Stimulated activated CD4-positive, alpha-beta T cell treated with anti-CD3 and anti-CD28 coated beads, TNF-alpha, amount 100 ng/mL, for 48 hours (primary cell): ENCODE results near the gene GLYATL1.

Experiments
- DNase-seq, 3 donors: peaks; one replicate each; pipeline ENCODE4 v3.0.0-alpha.2; 2020; ENCODE audit warnings: low read depth in 3 of 3

The GLYATL1 gene

GRCh38 chr11:58926695-58927094 is 12.6 kb upstream of the GLYATL1 start:
- no peak for DNase-seq

GRCh38 chr11:58927393-58928106 is 11.7 kb upstream of the GLYATL1 start:
- no peak for DNase-seq

GRCh38 chr11:58928107-58928499 is 11.2 kb upstream of the GLYATL1 start:
- no peak for DNase-seq

GRCh38 chr11:58928691-58929090 is 10.6 kb upstream of the GLYATL1 start:
- DNase-seq, result no peak

- no peak for DNase-seq
These were observed 8.4 kb upstream of the GLYATL1 start for GRCh38 chr11:58930926-58931325.

GRCh38 chr11:58933661-58934060 is 5.6 kb upstream of the GLYATL1 start:
- no peak for DNase-seq

- no peak for DNase-seq
These were observed 4.3 kb upstream of the GLYATL1 start for GRCh38 chr11:58934945-58935513.

GRCh38 chr11:58938398-58938797 is 890 bp upstream of the GLYATL1 start:
- no peak for DNase-seq

- no peak for DNase-seq
These were observed 740 bp downstream of the GLYATL1 start for GRCh38 chr11:58940028-58940427.

GRCh38 chr11:58941838-58942237 is 2.5 kb downstream of the GLYATL1 start:
- no peak for DNase-seq

GRCh38 chr11:58945663-58946062 is 6.4 kb downstream of the GLYATL1 start:
- DNase-seq, result no peak

- DNase-seq, result no peak
These were observed 9.9 kb downstream of the GLYATL1 start for GRCh38 chr11:58949184-58949583.

- DNase-seq, result peak in 1 of 3 donors; percentile 1
These were observed 18.6 kb downstream of the GLYATL1 start for GRCh38 chr11:58957922-58958321.

GRCh38 chr11:58958500-58958899 is 19.2 kb downstream of the GLYATL1 start:
- DNase-seq, result peak in 1 of 3 donors; percentile 32

- no peak for DNase-seq
These were observed 24.3 kb downstream of the GLYATL1 start for GRCh38 chr11:58963551-58964104.

- no peak for DNase-seq
These were observed 26.1 kb downstream of the GLYATL1 start for GRCh38 chr11:58965246-58965985.

- no peak for DNase-seq
These were observed 29.0 kb downstream of the GLYATL1 start for GRCh38 chr11:58968251-58968711.

- no peak for DNase-seq
These were observed 38.2 kb downstream of the GLYATL1 start for GRCh38 chr11:58977470-58977869.

- DNase-seq, result no peak
These were observed 39.9 kb downstream of the GLYATL1 start for GRCh38 chr11:58979222-58979621.

GRCh38 chr11:58980159-58980843 is 41.0 kb downstream of the GLYATL1 start:
- DNase-seq, result no peak

GRCh38 chr11:58992489-58992888 is 53.2 kb downstream of the GLYATL1 start:
- no peak for DNase-seq

GRCh38 chr11:58994171-58994570 is 54.9 kb downstream of the GLYATL1 start:
- no peak for DNase-seq
